SK-N-MC (cell line): ENCODE results near the gene OR52E2.

ENCODE experiments used
- EZH2 ChIP-seq: fragments of 200-600 bp; sonication (generic); IDR thresholded peaks from one replicate; pipeline ENCODE4 v1.6.1; 2017; ENCODE audit warnings: antibody characterized with exemption
- FOXP2 ChIP-seq: optimal IDR thresholded peaks from 2 replicates; pipeline ENCODE3; 2011; ENCODE audit warnings: mild to moderate bottlenecking, moderate library complexity; ENCODE audit not compliant: insufficient read depth; ENCODE audit errors: extremely low read length, control extremely low read depth
- POLR2AphosphoS5 ChIP-seq: IDR thresholded peaks from 2 replicates; pipeline ENCODE4 v1.6.1; 2012; ENCODE audit warnings: mild to moderate bottlenecking, low read depth, low read length, borderline replicate concordance

DNA sequence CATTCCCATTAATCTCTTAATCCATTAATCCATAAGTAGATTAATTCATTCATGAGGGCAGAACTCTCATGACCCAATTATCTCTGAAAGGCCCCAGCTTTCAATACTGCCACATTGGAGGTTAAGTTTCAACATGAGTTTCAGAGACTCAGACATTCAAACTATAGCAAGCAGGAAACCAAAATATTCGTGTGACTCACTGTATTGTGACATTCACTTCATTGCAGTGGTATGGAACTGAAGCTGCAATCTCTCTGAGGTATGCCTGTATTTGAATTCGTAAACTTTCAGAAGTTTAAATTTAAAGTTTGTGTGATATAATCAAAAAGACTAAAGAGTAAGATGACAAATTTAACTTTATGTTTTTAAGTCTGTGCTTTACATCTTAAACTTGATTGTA lies 16.0 kb downstream of the OR52E2 start:
- no peak for TF ChIP-seq POLR2AphosphoS5
- TF ChIP-seq EZH2 = no peak
- no peak for TF ChIP-seq FOXP2
